Activated CD4-positive, alpha-beta T cell treated with anti-CD3 and anti-CD28 coated beads, Interleukin-2, amount 50 U/mL, for 1 hour (primary cell): Measurements from ENCODE around the gene NTF3.
"Not testable (repeated sequence)": the region's sequence is repeated elsewhere in the genome, so short reads cannot be mapped to it uniquely, and the experiment has no call there.

Source experiments
- DNase-seq: peaks from one replicate; pipeline ENCODE4 v3.0.0-alpha.2; 2020

Gene NTF3

DNA sequence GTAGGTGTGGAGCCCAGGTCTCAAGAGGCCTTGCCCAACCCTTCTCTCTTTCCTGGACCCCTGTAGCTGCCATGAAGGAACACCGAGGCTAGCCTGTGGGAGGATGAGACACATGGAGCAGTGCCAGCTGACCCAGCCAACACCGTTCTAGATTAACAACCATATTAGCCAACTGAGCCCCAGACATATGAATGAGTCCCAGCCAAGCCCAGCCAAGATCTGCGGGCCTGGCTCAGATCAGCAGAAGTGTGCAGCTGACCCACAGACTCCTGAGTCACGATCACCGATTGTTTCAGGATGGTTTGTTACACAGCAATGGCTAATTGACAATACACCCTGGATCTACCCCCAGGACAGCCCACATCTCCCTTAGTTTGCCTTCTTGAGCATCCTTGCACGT, 82.1 kb downstream of the NTF3 start:
- DNase-seq = no peak

DNA sequence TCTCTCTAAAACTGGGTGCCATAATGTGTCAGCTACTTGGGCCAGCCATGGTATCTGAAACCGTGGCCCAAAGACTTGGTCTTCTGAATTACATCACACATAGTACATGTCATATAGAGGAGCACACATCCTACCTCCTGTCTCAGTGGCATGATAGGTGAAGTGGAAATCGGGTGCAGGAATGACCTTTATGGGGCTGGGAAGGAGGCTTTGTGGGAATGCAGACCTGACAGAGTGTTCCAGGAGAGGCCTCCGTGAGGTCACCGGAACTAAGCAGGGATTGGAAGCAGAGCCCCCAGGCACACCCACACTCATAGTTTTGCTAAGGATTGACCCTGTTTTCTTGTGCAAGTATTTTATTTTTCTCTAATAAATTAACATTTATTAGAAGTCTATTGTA, 82.6 kb downstream of the NTF3 start:
- no peak for DNase-seq

DNA sequence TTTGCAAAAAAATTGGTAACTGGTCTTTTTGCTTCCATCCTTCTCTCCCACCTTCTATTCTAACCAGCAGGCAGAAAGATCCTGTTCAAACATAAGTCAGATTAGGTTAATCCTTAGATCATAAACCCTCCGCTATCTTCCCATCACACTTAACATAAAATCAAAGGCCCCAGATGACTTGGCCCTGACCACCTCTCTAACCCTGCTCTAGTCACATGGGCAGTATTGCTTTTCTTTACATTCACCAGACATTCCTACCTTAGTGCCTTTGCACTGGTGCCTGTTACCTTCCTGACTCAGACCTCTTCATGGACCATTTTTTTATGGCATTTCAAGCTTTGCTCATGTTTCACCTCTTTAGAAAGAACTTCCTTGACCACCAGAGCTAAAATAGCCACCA, 83.5 kb downstream of the NTF3 start:
- no peak for DNase-seq

DNA sequence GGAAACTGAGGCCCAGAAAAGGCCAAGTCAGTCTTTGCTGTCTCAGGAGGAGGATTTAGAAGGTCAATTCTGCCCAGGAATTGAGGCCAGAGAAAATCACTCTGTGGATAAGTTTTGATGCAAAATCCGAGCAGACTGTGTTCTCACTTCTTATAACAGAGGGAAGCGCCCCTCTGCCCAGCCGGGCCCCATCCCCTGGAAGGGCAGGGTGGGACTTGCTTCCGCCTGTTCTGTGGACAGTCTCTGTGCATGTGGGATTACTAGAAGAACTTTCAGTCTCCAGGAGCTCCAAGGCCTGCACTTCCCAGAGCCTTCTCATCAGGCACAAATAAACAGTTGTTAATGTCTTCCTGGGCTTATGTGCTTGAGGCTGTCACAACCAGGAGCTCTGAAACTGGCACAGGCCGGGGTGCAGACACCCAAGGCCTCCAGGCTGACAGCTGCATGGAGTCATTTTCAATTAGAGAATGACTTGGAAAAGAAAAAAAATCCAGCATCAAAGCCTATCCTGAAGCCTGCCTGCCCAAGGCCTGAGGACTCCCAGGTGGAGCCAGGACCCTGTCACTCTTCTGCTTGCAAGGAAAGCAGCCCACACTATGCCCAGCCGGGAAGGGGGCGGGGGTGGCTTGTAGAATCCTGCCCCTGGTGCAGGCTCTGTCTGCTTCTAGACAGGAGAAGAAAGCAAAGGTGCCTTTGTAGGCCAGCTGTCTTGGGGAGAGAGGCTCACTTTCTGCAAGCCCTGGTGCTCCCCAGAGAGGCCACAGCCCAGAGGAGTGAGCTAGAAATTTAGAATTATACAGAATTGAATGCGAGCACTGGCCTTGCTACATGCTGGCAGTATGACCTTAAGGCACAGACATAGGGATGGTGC, 84.7 kb downstream of the NTF3 start:
- no peak for DNase-seq

DNA sequence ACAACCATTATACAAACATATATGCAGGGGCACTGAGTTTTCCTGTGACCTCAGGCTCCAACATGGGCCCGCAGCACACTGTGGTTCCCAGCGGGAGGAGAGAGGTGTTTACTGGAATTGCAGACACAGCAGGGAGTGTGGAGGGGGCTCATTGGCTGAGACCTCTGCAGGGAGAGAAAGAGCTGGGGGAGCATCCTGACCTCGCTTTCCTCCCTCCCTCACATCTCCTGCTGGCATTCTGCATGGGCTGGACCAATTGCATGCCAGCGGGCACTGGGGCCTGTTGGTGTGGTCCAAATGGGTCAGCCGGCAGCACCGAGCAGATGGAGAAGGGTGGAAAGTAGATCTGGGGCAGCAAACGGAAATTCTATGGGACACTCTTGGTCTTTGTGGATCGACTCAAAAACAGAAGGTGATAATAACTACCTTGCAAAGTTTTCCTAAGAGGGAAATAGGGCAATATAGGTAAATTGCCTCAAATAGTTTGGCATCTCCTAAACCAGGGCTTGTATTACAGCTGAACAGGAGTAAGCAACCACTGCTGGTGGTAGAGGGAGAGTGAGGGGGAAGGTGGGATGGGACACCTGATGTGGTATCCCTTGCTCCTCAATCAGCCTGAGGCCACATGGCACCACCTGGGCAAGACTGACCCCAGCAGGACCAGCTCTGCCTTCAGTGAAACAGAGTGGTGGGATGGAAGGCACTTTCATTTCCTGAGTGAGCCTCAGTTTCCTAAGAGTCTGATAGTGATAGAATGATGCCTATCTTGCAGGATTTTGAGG, 86.9 kb downstream of the NTF3 start:
- DNase-seq = no peak

DNA sequence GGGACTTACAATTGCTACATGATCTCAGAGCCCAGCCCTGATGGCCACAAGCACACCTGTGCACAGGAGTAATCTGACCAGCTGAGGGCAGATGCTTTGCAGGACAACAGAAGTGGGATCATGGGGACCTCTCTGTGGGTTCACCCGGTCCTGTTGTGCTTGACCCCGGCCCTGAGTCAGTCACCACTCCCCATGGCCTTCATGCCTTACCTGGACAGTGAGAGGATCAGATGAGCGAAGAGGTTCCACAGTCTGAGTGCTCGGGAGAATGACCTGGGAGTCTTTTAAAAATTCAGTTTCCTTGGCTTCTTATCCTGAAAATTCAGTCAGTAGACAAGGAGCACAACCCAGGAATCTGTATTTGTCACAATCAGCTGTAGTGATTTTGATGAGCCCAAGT, 88.1 kb downstream of the NTF3 start:
- no peak for DNase-seq

DNA sequence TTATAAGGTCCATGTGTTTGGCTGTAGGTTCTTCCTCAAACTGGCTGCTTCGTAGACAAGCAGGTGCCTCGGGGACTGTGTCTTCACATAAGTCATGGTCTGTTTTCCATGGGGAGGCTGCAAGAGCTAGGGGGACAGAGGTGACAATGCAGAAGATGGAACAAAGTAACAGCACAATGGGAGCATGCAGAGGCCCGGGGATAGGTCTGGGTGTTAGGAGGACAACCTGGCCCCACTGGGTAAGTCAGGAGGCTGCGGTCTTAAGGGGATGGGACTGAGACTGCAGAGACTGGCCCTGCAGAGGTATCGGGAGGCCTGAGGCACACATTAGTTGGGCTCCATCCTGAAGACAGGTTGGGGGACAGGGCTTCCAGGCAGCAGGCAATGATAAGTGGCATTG, 88.9 kb downstream of the NTF3 start:
- DNase-seq = no peak

DNA sequence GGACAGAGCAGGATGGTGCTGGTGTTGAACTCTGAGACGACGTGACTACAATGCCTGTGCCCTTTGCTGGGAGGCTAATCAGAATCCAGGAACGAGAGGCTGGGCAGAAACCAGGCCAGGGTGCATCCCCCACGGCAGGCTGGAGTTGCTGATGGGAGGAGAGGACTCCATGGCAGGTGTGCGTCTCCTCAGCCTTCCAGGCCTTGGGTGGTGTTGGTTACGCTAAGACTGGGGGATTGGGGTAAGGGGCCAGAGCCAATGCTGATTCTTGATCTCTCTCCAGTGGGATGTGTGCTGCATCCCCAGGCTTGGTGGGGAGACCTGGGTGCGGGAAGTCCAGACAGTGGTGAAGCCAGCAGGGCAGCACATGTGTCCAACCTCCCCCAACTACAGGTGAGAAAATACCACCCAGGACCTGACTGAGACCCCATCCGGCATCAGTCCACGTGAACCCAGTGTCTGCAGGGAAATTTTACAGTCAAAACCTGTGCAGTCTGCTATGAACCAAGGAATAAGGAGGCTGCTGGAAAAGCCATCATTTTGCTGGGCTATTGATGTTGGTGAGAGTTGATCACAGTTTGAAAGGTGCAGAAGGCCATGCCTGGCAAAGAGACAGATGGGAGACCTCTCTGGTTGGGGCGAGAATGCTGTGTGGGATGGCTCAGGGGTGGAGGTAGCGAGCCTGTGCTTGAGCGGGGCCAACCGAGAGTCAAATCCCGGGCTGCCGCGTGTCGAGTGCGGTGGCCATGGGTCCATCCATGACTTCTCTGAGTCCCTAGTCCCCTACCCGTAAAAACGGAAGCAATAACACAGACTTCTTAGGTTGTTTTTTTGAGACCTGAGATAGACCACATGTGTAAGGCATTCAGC, 89.8 kb downstream of the NTF3 start:
- DNase-seq = no peak

DNA sequence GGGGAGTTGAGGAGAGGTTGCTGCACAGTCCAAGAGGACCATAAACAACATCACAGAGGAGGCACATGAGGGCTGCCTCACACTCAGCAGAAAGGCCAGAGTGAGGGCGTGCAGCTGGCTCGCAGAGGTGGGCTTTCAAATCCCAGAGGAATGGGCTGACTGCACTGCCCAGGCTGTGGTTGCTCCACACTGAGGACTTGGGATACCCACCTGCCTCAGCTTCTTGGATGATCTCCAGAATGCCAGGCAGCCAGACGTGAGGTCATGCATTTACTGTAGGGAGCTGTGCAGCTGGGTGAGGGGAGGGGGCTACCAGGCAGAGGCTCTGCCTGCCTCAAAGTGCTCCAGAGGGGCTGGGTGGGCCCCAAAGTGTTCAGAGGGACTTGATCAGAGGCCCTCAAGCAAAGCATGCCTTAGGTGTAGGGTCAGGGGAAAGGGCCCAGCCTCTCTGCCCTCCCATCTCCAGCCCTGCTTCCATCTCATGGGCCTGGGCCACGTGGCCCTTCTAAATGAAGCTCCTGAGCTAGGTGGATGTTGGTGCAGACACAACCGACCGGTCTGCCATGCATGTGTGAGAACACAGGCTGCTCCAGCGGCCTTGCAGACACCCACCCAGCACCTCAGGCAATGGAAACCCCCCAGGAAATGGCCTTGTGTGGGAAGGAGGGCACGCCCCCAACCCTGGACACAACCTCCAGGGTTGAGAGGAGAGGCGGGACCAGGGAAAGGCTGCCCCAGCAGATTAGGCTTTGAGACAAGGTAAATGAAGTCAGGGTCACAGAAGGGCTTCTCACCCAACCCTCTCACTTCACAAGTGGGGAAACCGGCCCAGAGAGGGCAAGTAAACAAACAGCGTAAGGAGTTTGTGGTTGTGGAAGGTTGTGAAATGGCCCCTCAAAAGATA, 90.8 kb downstream of the NTF3 start:
- DNase-seq = no peak

DNA sequence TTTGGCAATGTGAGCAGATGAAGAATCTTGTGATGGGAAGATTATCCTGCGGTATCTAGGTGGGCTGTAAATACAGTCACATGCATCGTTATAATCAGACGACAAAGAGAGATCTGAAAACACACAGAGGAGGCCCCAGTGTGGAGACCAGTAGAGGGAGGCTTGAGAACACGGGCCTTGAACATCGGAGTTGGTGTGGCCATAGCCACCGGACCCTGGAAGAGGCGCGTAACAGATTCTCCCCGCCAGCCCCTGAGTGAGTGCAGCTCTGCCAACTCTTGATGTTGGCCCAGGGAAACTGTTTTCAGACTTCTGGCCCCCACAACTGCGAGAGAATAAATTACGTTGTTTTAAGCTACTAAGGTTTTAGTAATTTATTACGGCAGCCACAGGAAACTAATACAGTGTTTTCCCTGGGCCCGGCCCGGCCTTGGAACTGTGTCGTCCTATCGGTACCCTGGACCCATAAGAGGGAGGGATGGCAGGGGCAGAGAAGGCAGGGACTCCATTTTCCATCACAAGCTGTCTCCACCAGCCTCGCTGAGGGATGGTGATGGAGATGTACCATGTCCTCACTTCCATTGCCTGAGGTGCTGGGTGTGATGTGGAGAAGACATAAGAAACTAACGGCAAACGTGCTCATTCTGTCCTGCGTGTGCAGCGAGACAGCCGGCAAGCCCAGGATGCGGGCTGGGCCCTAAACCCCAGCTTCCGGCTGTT, 91.6 kb downstream of the NTF3 start:
- no peak for DNase-seq

DNA sequence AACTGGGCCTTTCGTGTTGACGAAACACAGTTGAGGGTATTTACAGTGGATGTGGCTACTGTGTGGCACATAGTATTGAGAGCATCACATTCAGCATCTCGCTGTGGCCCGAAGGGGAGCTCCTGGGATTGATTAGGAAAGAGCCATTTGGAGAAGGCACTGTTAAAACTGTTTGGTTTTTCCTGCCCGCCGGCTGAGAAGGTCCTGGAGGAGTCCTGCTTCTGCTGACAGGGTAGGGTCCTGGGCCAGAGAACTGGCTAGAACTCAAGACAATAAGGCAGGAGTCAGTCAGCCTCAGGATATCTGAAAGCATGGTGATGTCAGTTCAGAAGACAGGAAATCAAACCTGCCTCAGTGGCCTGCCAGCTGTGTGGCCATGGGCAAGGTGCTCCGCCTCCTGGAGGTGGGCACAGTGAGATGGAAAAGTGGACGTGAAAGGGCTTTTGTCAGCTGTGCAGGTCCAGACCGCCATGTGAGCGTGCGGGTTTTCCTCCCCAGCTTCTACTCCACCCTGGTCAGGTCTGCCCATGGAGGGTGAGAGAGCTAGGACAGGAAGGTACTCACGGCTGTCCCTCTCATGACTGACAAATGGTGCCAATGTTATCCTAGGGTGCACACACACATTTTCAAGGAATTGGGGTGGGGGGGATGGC, 92.3 kb downstream of the NTF3 start:
- DNase-seq = no peak

DNA sequence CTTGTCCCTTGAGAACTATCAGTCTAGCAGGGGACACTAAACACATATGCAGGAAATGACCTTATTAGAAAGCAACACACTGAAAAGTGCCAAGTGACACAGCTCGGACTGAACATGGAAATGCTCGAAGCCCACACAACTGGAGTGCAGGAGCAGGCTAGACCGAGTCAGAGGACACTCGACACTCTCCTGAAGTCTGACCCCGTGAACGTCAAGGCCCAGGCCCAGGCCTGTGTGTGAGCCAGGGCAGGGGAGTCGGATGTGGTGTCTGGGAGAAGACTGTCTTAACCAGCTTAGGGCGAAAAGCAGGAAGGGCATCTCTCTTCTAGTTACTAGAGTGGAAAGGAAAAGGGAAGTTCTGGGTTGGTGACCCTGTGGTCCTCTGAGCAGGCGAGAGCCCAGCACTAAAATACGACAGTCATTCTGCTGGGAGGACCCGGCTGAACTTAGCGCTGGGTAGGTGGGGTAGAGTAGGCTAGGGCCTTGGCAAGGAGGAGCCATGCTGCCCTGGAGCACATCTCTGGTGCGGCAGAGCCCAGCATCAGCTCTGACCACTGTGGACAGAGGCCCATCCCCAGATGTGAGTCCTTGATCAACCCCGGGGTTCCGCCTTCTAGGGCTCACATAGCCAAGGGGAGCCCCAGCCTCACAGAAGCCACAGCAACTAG, 93.0 kb downstream of the NTF3 start:
- no peak for DNase-seq

DNA sequence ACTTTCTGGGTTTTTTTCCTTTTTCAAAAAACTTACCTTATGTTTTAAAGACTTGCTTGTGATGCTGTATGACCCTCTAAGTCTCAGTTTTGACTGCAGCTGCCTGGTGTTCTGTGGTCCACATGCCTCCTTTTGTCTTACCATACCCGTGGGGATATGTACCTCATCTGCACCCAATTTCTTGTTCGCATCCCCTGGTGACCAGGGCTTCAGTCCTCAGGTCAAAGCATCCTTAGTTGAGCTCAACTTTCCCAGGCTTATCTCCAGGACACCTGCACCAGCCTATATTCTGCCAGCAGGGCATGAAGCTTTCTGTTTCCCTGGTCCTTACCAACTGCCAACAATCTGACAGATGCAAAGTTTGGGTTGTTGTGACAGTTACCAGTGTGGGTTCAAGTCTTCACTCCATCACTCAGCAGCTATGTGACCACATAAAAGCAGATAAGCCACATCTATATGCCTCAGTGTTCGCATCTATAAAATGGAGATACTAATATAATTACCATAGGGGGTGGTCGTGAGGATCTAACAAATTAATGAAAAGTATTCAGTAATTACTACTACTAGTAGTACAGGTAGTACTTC, 94.0 kb downstream of the NTF3 start:
- DNase-seq = no peak

DNA sequence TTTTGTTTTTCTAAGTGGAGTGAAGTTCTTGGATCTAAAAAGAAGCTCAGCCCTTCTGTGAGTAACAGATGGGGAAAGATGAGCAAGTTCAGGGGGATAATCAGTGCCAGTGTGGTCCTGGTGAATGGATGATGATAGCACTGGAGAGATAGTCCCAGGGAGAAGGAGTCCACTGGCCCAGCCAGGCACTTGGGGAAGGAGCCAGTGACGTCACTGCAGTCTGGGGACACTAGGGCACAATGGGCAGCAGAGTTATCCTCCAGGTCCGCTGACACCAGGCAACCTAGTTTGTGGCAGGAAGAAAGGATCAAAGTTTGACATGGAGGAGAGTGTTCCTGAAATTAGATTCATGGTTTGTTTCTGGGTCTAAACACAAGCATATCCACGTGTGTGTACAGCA, 101.5 kb downstream of the NTF3 start:
- no peak for DNase-seq

DNA sequence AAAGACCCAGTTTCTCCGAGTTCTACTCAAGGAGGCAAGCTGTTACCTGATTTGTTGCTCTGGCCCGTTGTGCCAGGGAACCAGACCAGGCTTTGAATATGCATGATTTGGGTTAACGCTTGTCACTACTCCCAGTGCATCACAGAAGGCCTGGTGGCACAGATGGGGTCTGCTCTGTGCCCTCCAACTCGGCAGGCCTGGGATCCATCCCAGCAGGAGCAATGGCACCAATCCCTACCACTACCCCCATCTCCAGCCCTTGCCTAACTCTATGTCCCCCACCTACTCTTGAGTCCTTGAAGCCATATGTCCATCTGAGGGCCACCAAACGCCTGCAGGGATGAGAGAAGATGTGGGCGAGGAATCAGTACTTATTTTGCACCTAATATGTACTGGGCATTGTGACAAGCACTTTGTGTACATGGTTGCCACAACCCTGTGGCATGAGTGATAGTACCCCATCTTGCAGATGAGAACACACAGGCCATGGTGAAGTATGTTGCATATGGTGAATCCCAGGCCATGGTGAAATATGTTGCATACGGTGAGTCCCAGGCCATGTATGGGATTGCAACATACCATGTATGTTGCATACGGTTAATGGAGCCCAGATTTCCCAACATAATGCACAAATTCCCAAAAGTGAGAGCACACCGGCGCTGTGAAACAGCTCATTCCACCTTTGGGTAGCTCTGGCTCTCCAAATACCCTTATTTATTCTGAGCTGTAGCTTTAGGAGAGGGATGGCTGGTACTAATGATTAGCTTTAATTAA, 102.7 kb downstream of the NTF3 start:
- no peak for DNase-seq

DNA sequence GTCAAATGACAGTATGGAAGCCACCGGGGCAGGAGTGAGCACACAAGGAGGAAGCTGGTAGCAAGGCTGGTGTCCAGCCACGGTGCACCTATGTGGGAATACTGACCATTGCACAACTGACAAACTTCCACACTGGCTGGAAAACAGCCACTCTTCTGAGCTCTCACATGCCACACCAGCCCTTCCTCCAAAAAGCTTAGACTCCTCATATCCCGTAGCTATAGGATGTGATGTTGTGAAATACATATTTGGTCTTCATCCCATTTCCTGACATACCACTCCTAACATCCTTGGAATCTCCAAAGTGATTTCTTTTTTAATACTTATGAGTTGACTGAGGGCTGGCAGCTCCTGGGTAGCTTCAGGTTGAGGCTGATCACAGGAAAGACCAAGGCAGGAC, 103.6 kb downstream of the NTF3 start:
- no peak for DNase-seq

DNA sequence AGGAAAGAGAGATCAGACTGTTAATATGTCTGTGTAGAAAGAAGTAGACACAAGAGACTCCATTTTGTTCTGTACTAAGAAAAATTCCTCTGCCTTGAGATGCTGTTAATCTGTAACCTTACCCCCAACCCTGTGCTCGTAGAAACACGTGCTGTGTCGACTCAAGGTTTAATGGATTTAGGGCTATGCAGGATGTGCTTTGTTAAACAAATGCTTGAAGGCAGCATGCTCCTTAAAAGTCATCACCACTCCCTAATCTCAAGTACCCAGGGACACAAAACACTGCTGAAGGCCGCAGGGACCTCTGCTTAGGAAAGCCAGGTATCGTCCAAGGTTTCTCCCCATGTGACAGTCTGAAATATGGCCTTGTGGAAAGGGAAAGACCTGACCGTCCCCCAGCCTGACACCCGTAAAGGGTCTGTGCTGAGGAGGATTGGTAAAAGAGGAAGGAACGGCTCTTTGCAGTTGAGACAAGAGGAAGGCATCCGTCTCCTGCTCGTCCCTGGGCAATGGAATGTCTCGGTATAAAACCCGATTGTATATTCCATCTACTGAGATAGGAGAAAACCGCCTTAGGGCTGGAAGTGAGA, 105.2 kb downstream of the NTF3 start:
- DNase-seq = not testable (repeated sequence)

DNA sequence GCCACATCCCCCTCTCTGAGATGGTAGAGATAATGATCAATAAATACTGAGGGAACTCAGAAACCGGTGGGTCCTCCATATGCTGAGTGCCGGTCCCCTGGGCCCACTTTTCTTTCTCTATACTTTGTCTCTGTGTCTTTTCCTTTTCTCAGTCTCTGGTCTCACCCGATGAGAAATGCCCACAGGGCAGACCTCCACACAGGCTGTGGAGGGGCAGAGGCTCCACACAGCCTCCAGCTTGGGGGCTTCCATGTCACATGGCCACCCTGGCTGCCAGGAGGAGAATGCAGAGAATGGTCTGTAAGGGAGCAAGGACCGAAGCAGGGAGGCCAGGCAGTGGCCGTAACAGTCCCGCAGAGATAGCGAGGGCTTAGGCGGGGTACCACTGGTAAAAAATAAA, 105.9 kb downstream of the NTF3 start:
- DNase-seq = no peak
